MG63 (cell line): Measurements from ENCODE around the gene TAGLN3. TPM values are rescaled to one million over a fixed set of nuclear protein-coding genes. Genes with fewer than 3 reads are reported as not detected.

Experiments used
- DNase-seq: peaks from one replicate; pipeline ENCODE4 v3.0.0-alpha.2; 2020
- H3K27me3 ChIP-seq: fragments of 250-450 bp; sonication (Bioruptor Pico); 2 replicates; pipeline ENCODE4 v1.5.1; 2020; ENCODE audit warnings: mild to moderate bottlenecking, moderate library complexity
- H3K36me3 ChIP-seq: fragments of 250-450 bp; sonication (Bioruptor Pico); 2 replicates; pipeline ENCODE4 v1.5.1; 2020; ENCODE audit warnings: mild to moderate bottlenecking, moderate library complexity
- H3K4me3 ChIP-seq: fragments of 250-450 bp; sonication (Bioruptor Pico); 2 replicates; pipeline ENCODE4 v1.5.1; 2020; ENCODE audit warnings: mild to moderate bottlenecking, moderate library complexity
- H3K9me3 ChIP-seq: fragments of 250-450 bp; sonication (Bioruptor Pico); 2 replicates; pipeline ENCODE4 v1.5.1; 2020; ENCODE audit warnings: mild to moderate bottlenecking, moderate library complexity
- total RNA-seq: library from RNA; depleted of rRNA; stranded (reverse); fragments of >200 nt; shearing (Covaris generic); gene quantifications from 2 replicates; pipeline ENCODE4 v1.2.3, GENCODE V29; 2014; ENCODE audit warnings: low replicate concordance

TAGLN3 gene
- total RNA-seq, 1 experiment from 2014 or later: not detected

GRCh38 chr3:111970376-111970775 lies 28.3 kb upstream of the TAGLN3 start:
- no peak for DNase-seq
- no peak overlapping the region for H3K4me3 ChIP-seq
- H3K27me3 ChIP-seq: no peaks in the 10 kb centered on the region
- no peaks in the 10 kb centered on the region for H3K9me3 ChIP-seq
- H3K36me3 ChIP-seq: peaks cover 15% of the 10 kb centered on the region

DNA sequence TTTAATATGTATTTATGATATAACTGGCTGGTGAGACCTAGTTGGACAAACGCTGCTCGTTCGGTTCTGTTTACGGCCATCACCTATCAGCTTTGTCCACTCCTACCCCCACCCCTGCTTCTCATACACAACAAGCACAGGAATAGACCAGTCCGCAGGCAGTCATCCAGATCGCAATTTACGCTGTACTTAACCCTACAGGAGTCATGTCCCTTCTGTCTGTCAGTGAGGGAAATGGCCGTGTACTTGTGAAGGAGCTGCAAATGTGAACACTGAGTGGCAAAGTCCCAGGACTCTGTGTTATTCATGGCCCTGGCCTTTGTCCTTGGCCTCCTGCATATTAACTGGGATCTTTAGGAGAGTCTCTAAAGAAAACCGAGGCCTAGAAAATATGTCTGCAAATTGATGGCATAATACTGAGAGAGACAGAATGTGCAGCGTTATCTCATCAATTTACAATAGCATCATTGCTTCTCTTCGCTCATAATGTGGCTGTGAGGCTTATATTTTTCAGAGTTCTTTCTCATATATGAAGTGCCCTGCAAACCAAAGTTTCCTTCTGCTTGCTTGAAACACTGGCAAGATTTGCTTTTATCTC lies 27.1 kb upstream of the TAGLN3 start:
- no peaks in the 10 kb centered on the region for H3K27me3 ChIP-seq
- no peaks in the 10 kb centered on the region for H3K9me3 ChIP-seq
- H3K4me3 ChIP-seq: no peak overlapping the region
- peaks cover 8% of the 10 kb centered on the region for H3K36me3 ChIP-seq
- no peak for DNase-seq

- no peak for DNase-seq
- no peaks in the 10 kb centered on the region for H3K9me3 ChIP-seq
- no peaks in the 10 kb centered on the region for H3K27me3 ChIP-seq
- no peak overlapping the region for H3K4me3 ChIP-seq
- H3K36me3 ChIP-seq: peaks cover 8% of the 10 kb centered on the region
Measured at GRCh38 chr3:111972891-111973290, 25.8 kb upstream of the TAGLN3 start.

- H3K9me3 ChIP-seq: no peaks in the 10 kb centered on the region
- no peak overlapping the region for H3K4me3 ChIP-seq
- H3K36me3 ChIP-seq: peaks cover 2% of the 10 kb centered on the region; the same call in 1 of the 2 replicates
- no peak for DNase-seq
- no peaks in the 10 kb centered on the region for H3K27me3 ChIP-seq
Measured at GRCh38 chr3:111975131-111975530, 23.6 kb upstream of the TAGLN3 start.

GRCh38 chr3:111976254-111976653 lies 22.5 kb upstream of the TAGLN3 start:
- Histone ChIP-seq H3K4me3 (no peak overlapping the region), H3K36me3 (no peaks in the 10 kb centered on the region; the same call in 1 of the 2 replicates), H3K9me3 (no peaks in the 10 kb centered on the region), H3K27me3 (no peaks in the 10 kb centered on the region)
- DNase-seq: no peak

DNA sequence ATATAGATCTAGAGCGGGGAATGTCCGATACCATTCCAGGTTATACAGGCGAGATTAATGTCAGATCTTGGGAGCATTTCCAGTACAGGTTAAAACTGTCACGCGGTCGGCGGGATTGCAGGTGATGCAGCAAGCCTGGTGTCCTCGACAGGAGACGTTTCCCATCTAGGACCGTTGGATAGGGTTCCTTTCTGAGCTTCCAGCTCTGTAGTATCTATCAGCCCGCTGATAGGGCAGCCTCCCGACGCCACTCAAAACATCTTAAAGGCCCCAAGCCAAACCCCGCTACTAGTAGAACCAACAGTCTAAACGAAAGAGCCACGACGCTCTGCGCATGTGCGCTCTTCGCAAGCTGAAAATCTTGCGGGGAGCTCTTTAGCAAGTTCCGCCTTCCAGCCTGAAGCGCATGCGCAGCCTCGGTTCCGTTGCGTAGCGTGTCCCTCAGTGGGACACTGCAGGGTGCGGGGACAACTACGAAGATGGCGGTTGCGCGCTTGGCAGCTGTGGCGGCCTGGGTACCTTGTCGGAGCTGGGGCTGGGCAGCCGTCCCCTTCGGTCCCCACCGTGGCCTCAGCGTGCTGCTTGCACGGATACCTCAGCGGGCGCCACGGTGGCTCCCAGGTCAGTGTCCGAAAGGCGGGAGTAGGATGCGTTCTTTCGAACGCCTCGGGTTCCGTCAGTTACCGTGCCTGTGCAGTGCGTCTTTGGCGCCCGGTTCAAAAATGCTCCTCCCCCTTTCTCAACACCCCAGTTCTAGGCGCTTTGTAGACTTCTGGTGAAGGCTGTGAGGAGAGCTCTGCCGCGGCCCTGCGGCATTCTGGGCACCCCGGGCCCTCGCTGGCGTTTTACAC lies 19.9 kb upstream of the TAGLN3 start, which contains the start of gene ABHD10:
Gene ABHD10, plus strand, starts transcription at position 444 of the 851 bp plus-strand sequence. Its CDS starts 36 bp downstream, at position 480.
- peaks cover 3% of the 10 kb centered on the region for H3K36me3 ChIP-seq
- no peaks in the 10 kb centered on the region for H3K9me3 ChIP-seq
- DNase-seq: peak; percentile 95
- peak within 1 kb of the TSS; percentile 98 for H3K4me3 ChIP-seq
- no peaks in the 10 kb centered on the region for H3K27me3 ChIP-seq

GRCh38 chr3:111979434-111980038 lies 19.2 kb upstream of the TAGLN3 start:
- Histone ChIP-seq H3K4me3 (peak overlapping the region; percentile 98), H3K9me3 (no peaks in the 10 kb centered on the region), H3K27me3 (no peaks in the 10 kb centered on the region), H3K36me3 (peaks cover 10% of the 10 kb centered on the region)
- no peak for DNase-seq

DNA sequence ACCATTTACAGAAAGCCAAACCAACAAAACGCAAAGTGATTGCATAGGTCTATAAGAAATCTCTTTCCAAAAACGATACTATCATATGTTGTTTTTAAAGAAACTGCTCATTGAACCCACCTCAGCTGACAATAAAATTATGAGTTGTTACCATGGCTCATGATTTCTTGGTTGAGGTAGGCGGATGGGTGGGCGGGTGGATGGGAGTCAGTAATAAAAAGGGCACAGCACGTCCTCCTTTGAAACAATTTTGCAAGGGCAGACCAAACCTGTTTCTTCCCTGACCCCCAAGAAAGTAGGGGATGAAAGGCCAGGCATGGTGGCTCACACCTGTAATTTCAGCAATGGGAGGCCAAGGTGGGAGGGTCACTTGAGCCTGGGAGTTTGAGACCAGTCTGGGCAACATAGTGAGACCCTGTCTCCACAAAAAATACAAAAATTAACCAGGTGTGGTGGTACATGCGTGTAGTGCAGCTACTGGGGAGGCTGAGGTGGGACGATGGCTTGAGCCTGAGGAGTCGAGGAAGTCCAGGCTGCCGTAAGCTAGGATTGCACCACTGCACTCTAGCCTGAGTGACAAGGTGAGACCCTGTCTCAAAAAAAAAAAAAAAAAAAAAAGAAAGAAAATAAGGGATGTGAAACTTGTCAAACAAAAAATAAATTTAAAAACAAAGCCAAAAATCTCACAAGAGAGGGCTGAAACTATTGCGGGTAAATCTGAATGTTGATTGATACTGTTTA lies 17.8 kb upstream of the TAGLN3 start:
- Histone ChIP-seq H3K9me3 (no peaks in the 10 kb centered on the region), H3K4me3 (no peak overlapping the region), H3K27me3 (no peaks in the 10 kb centered on the region), H3K36me3 (peaks cover 11% of the 10 kb centered on the region)
- DNase-seq: no peak

DNA sequence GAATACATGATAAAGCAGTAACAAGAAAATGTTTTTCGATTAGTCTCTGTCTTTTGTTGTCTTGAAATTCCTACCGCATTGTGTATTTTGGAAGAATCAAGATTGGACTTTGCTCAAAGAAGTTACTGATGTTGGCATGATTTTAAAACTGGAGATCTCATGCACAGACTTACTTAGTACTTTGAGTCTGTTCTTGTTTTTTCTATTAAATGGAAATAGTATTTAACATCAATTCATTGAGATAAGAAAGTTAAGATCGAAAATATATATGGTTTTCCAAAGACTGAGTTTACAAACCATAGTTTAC lies 17.3 kb upstream of the TAGLN3 start:
- no peak overlapping the region for H3K4me3 ChIP-seq

DNA sequence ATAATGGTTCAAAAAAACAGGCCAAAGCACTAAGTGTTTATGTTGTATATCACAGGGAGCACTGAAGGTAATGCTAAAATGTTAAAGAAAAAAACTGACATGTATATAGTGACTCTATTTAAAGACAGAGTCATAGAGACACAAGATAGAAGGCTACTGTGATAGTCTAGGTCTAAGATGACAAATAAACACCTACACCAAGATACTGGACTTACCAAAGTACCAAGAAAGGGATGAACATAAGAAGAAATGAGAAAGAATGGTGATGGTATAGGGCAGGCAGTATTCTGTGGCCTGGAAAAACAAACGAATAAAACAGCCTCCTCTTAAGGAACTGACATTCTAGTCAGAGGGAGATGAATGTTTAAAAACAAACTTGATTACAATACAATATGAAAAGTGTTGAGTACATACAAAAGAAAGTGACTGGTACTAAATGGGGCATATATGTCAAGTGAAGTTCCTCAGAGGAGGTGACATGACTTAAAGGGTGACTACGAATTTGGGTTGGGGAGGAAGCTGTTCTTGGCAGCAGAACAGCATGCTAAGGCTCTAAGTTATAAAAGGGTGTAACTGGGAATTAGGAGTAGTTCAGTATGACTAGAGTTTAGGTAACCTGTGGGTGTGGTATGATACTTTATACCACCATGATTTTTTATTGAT lies 14.0 kb upstream of the TAGLN3 start:
- H3K27me3 ChIP-seq: no peaks in the 10 kb centered on the region
- no peaks in the 10 kb centered on the region for H3K9me3 ChIP-seq
- DNase-seq: no peak
- no peak overlapping the region for H3K4me3 ChIP-seq
- peaks cover 38% of the 10 kb centered on the region for H3K36me3 ChIP-seq

More for the DNA sequence above, 17.3 kb upstream of the TAGLN3 start:
- no peaks in the 10 kb centered on the region for H3K27me3 ChIP-seq
- no peak for DNase-seq
- H3K9me3 ChIP-seq: no peaks in the 10 kb centered on the region
- H3K36me3 ChIP-seq: peaks cover 11% of the 10 kb centered on the region

- Histone ChIP-seq H3K9me3 (no peaks in the 10 kb centered on the region), H3K36me3 (peaks cover 46% of the 10 kb centered on the region), H3K4me3 (no peak overlapping the region), H3K27me3 (no peaks in the 10 kb centered on the region)
- DNase-seq: no peak
Measured at GRCh38 chr3:111986800-111987199, 11.9 kb upstream of the TAGLN3 start.

GRCh38 chr3:111989061-111989678 lies 9.6 kb upstream of the TAGLN3 start:
- H3K36me3 ChIP-seq: peaks cover 40% of the 10 kb centered on the region
- no peak for DNase-seq
- H3K9me3 ChIP-seq: no peaks in the 10 kb centered on the region
- no peaks in the 10 kb centered on the region for H3K27me3 ChIP-seq
- H3K4me3 ChIP-seq: no peak overlapping the region

GRCh38 chr3:111993038-111993437 lies 5.7 kb upstream of the TAGLN3 start:
- Histone ChIP-seq H3K9me3 (no peaks in the 10 kb centered on the region), H3K4me3 (no peak overlapping the region), H3K36me3 (peaks cover 20% of the 10 kb centered on the region), H3K27me3 (no peaks in the 10 kb centered on the region)
- no peak for DNase-seq

GRCh38 chr3:111999484-112000324 lies 982 bp downstream of the TAGLN3 start:
- no peak for DNase-seq
- no peaks in the 10 kb centered on the region for H3K27me3 ChIP-seq
- no peak overlapping the region for H3K4me3 ChIP-seq
- H3K36me3 ChIP-seq: no peaks in the 10 kb centered on the region
- no peaks in the 10 kb centered on the region for H3K9me3 ChIP-seq

DNA sequence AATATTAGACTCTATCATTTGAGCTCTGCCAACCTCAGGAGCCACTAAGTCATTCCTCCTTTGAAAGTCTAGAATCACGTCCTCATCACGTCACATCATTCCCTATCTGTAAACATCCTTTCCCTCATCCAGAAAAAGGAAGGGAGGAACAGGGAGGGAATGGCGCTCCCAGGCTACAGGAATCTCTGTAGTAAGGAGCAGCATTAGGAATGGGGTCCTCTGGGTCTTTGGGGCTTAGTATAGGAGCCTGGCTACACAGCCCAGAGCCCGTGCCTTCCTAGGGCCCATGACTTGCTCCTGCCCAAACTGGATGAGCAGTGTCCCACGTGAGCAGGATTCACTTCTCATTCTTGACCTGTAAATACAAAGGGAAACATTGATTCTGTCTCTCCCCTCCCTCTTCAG lies 1.6 kb downstream of the TAGLN3 start:
- no peaks in the 10 kb centered on the region for H3K27me3 ChIP-seq
- no peaks in the 10 kb centered on the region for H3K36me3 ChIP-seq
- no peak for DNase-seq
- H3K4me3 ChIP-seq: no peak overlapping the region
- H3K9me3 ChIP-seq: no peaks in the 10 kb centered on the region
